Upper lobe of left lung (tissue), 4 donors: ENCODE measurements around the gene FSD1.

ENCODE experiments used
- CTCF ChIP-seq, 6 experiments: fragments of 450-650 bp in 4 of 6; fragments of 200-600 bp in 2 of 6; sonication (generic) in 2 of 6; IDR thresholded peaks; one replicate each; pipeline ENCODE4 v1.5.1; 2016 to 2019; ENCODE audit warnings: antibody characterized with exemption in 6 of 6
- EP300 ChIP-seq, 4 donors: sonication (generic); formaldehyde crosslinking; IDR thresholded peaks; one replicate each; pipeline ENCODE4 v1.5.1; 2017; ENCODE audit warnings: antibody characterized with exemption in 4 of 4, control low read depth in 2 of 4
- POLR2A ChIP-seq, 4 donors: fragments of 450-650 bp; IDR thresholded peaks; one replicate each; pipeline ENCODE4 v1.5.1; 2016 to 2017; ENCODE audit warnings: antibody characterized with exemption in 4 of 4, mild to moderate bottlenecking in 2 of 4
- POLR2AphosphoS5 ChIP-seq, 2 donors: sonication (generic); formaldehyde crosslinking; IDR thresholded peaks; one replicate each; pipeline ENCODE4 v1.5.1; 2017; ENCODE audit warnings: antibody characterized with exemption in 2 of 2

GRCh38 chr19:4324228-4324627, 19.8 kb downstream of the FSD1 start:
- TF ChIP-seq CTCF (IDR thresholded peaks at IDR 0.05): no peak
- TF ChIP-seq POLR2AphosphoS5 (IDR thresholded peaks at IDR 0.05): no peak
- no peak for TF ChIP-seq EP300 (IDR thresholded peaks at IDR 0.05)
- no peak for TF ChIP-seq POLR2A (IDR thresholded peaks at IDR 0.05)
